BLaER1 treated with 17β-estradiol and CSF1 and Interleukin-3, amounts not matched to agents 10 nM and 100 nM (cell line): ENCODE data around the gene ADGRB3.
A peak's percentile ranks its signal among the peaks of the same experiment; 100 is the strongest.

Experiments
- H3K27ac ChIP-seq, 11 experiments: shearing (Covaris generic); formaldehyde crosslinking; 2 replicates each; pipeline ENCODE4 v1.8.1; 2022
- H3K27me3 ChIP-seq, 11 experiments: shearing (Covaris generic); formaldehyde crosslinking; 2 replicates each; pipeline ENCODE4 v1.8.1; 2022
- H3K36me3 ChIP-seq, 11 experiments: shearing (Covaris generic); formaldehyde crosslinking; 2 replicates each; pipeline ENCODE4 v1.8.1; 2022
- H3K4me1 ChIP-seq, 10 experiments: shearing (Covaris generic); formaldehyde crosslinking; 2 replicates each; pipeline ENCODE4 v1.8.1; 2022
- H3K4me2 ChIP-seq, 11 experiments: shearing (Covaris generic); formaldehyde crosslinking; 2 replicates each; pipeline ENCODE4 v1.8.1; 2022
- H3K4me3 ChIP-seq, 10 experiments: shearing (Covaris generic); formaldehyde crosslinking; 2 replicates each; pipeline ENCODE4 v1.8.1; 2022
- H3K9ac ChIP-seq, 11 experiments: shearing (Covaris generic); formaldehyde crosslinking; 2 replicates each; pipeline ENCODE4 v1.8.1; 2022
- H3K9me3 ChIP-seq, 11 experiments: shearing (Covaris generic); formaldehyde crosslinking; replicated peaks in 1 of 11; 2 replicates each; pipeline ENCODE4 v1.8.1; 2022
- H4K20me1 ChIP-seq, 11 experiments: shearing (Covaris generic); formaldehyde crosslinking; 2 replicates each; pipeline ENCODE4 v1.8.1; 2022
- Cebpa-rat ChIP-seq, 11 experiments: shearing (Covaris generic); IDR thresholded peaks; 2 replicates each; pipeline ENCODE4 v1.8.1; 2022

ADGRB3 gene

GRCh38 chr6:68634726-68635411, at the start of gene ADGRB3:
Gene ADGRB3 (plus strand): TSS chr6:68635282. CDS start chr6:68638676, 3,394 bp downstream.
- peak within 1 kb of the TSS in 5 of 11 experiments; percentile 5 to 31 (median 17); a peak in 5 of 22 replicates for H3K27ac ChIP-seq
- peaks cover 5 to 15% (median 10%) of the 10 kb centered on the region in 10 experiments; a peak in 19 of 20 replicates for H3K4me1 ChIP-seq
- H3K9ac ChIP-seq = peak within 1 kb of the TSS; percentile 55 to 77 (median 69); a peak in 21 of 22 replicates
- peaks cover 47 to 57% (median 53%) of the 10 kb centered on the region in 11 experiments for H3K27me3 ChIP-seq
- peak within 1 kb of the TSS; percentile 66 to 78 (median 72) for H3K4me3 ChIP-seq
- no peak for TF ChIP-seq Cebpa-rat (IDR thresholded peaks at IDR 0.05)
- no peaks in the 10 kb centered on the region for H3K9me3 ChIP-seq
- no peaks in the 10 kb centered on the region for H3K36me3 ChIP-seq
- no peaks in the 10 kb centered on the region; a peak in 2 of 22 replicates for H4K20me1 ChIP-seq
- peak within 1 kb of the TSS; percentile 77 to 98 (median 94) for H3K4me2 ChIP-seq

GRCh38 chr6:68593558-68593957, 41.5 kb upstream of the ADGRB3 start:
- no peak overlapping the region for H3K9ac ChIP-seq
- no peaks in the 10 kb centered on the region for H3K27me3 ChIP-seq
- H3K4me2 ChIP-seq = no peak overlapping the region
- H3K4me1 ChIP-seq = no peaks in the 10 kb centered on the region
- H3K4me3 ChIP-seq = no peak overlapping the region
- no peak overlapping the region for H3K27ac ChIP-seq
- H4K20me1 ChIP-seq = no peaks in the 10 kb centered on the region
- H3K9me3 ChIP-seq = peaks cover 0 to 19% (median 5%) of the 10 kb centered on the region in 11 experiments; a peak in 6 of 22 replicates
- H3K36me3 ChIP-seq = no peaks in the 10 kb centered on the region
- no peak for TF ChIP-seq Cebpa-rat (IDR thresholded peaks at IDR 0.05)

- H3K4me3 ChIP-seq = no peak overlapping the region
- no peak overlapping the region for H3K4me2 ChIP-seq
- H3K4me1 ChIP-seq = no peaks in the 10 kb centered on the region
- no peaks in the 10 kb centered on the region for H3K36me3 ChIP-seq
- no peak overlapping the region for H3K27ac ChIP-seq
- H3K27me3 ChIP-seq = no peaks in the 10 kb centered on the region
- no peak overlapping the region for H3K9ac ChIP-seq
- TF ChIP-seq Cebpa-rat (IDR thresholded peaks at IDR 0.05) = no peak
- peaks cover 0 to 4% (median 0%) of the 10 kb centered on the region in 11 experiments; a peak in 1 of 22 replicates for H3K9me3 ChIP-seq
- H4K20me1 ChIP-seq = no peaks in the 10 kb centered on the region
These were observed 37.4 kb upstream of the ADGRB3 start for GRCh38 chr6:68597642-68598041.

- H3K4me2 ChIP-seq = no peak overlapping the region
- H3K9ac ChIP-seq = no peak overlapping the region
- no peak overlapping the region for H3K4me3 ChIP-seq
- H3K4me1 ChIP-seq = no peaks in the 10 kb centered on the region
- no peaks in the 10 kb centered on the region for H3K9me3 ChIP-seq
- H3K27me3 ChIP-seq = no peaks in the 10 kb centered on the region
- no peak for TF ChIP-seq Cebpa-rat (IDR thresholded peaks at IDR 0.05)
- H4K20me1 ChIP-seq = no peaks in the 10 kb centered on the region
- no peaks in the 10 kb centered on the region for H3K36me3 ChIP-seq
- no peak overlapping the region for H3K27ac ChIP-seq
These were observed 19.1 kb upstream of the ADGRB3 start for GRCh38 chr6:68615938-68616337.

- Histone ChIP-seq H3K4me3 (no peak overlapping the region), H3K9me3 (no peaks in the 10 kb centered on the region), H3K36me3 (no peaks in the 10 kb centered on the region), H3K27me3 (no peaks in the 10 kb centered on the region), H4K20me1 (no peaks in the 10 kb centered on the region), H3K27ac (no peak overlapping the region), H3K4me1 (no peaks in the 10 kb centered on the region), H3K9ac (no peak overlapping the region), H3K4me2 (no peak overlapping the region)
- no peak for TF ChIP-seq Cebpa-rat (IDR thresholded peaks at IDR 0.05)
These were observed 9.1 kb upstream of the ADGRB3 start for GRCh38 chr6:68625998-68626397.

GRCh38 chr6:68628161-68628560, 6.9 kb upstream of the ADGRB3 start:
- H3K9ac ChIP-seq = no peak overlapping the region
- H3K36me3 ChIP-seq = no peaks in the 10 kb centered on the region
- no peak overlapping the region for H3K27ac ChIP-seq
- H3K4me1 ChIP-seq = no peaks in the 10 kb centered on the region
- H3K4me2 ChIP-seq = no peak overlapping the region
- TF ChIP-seq Cebpa-rat (IDR thresholded peaks at IDR 0.05) = no peak
- H3K4me3 ChIP-seq = no peak overlapping the region
- H4K20me1 ChIP-seq = no peaks in the 10 kb centered on the region
- H3K27me3 ChIP-seq = peaks cover 5 to 7% (median 7%) of the 10 kb centered on the region in 11 experiments; a peak in 21 of 22 replicates
- H3K9me3 ChIP-seq = no peaks in the 10 kb centered on the region

GRCh38 chr6:68632734-68633133, 2.3 kb upstream of the ADGRB3 start:
- Histone ChIP-seq H3K4me1 (peaks cover 5 to 13% (median 10%) of the 10 kb centered on the region in 10 experiments; a peak in 17 of 20 replicates), H3K27ac (no peak overlapping the region), H3K9me3 (no peaks in the 10 kb centered on the region), H3K4me2 (no peak overlapping the region), H3K4me3 (no peak overlapping the region), H3K36me3 (no peaks in the 10 kb centered on the region), H3K9ac (no peak overlapping the region), H4K20me1 (no peaks in the 10 kb centered on the region; a peak in 1 of 22 replicates), H3K27me3 (peaks cover 47 to 53% (median 51%) of the 10 kb centered on the region in 11 experiments)
- no peak for TF ChIP-seq Cebpa-rat (IDR thresholded peaks at IDR 0.05)

GRCh38 chr6:68633281-68633971, 1.7 kb upstream of the ADGRB3 start:
- TF ChIP-seq Cebpa-rat (IDR thresholded peaks at IDR 0.05) = no peak

More at GRCh38 chr6:68633281-68633971, 1.7 kb upstream of the ADGRB3 start:
- no peak overlapping the region for H3K9ac ChIP-seq
- peaks cover 47 to 57% (median 53%) of the 10 kb centered on the region in 11 experiments for H3K27me3 ChIP-seq
- H3K36me3 ChIP-seq = no peaks in the 10 kb centered on the region
- H3K27ac ChIP-seq = no peak overlapping the region
- H3K4me2 ChIP-seq = peak overlapping the region; percentile 77 to 98 (median 94)
- no peaks in the 10 kb centered on the region for H3K9me3 ChIP-seq
- H3K4me3 ChIP-seq = peak overlapping the region in 6 of 10 experiments; percentile 66 to 74 (median 72); a peak in 10 of 20 replicates
- H4K20me1 ChIP-seq = no peaks in the 10 kb centered on the region; a peak in 1 of 22 replicates
- H3K4me1 ChIP-seq = peaks cover 5 to 13% (median 10%) of the 10 kb centered on the region in 10 experiments; a peak in 17 of 20 replicates
